ENCODE results near the gene ULK4. TPM values are rescaled to one million over a fixed set of nuclear protein-coding genes. Genes with fewer than 3 reads are reported as not detected.
"Not testable (repeated sequence)": the region's sequence is repeated elsewhere in the genome, so short reads cannot be mapped to it uniquely, and the experiment has no call there.

Gene ULK4
- total and polyA plus RNA-seq, 9 of the 15 experiments (the other 6 are each of a cell fraction or from before 2014, with no cell fraction given): 3.0 to 5.9 (median 3.5) TPM

- CTCF ChIA-PET (ENCODE audit: low intra/inter-chr PET ratio); in situ Hi-C loops (cut with MboI); ATAC-seq: not testable (repeated sequence)
Measured at GRCh38 chr3:41977401-41977800, 15.5 kb upstream of the ULK4 start.

GRCh38 chr3:41975416-41976103 lies 13.7 kb upstream of the ULK4 start:
- H2AFZ ChIP-seq (ENCODE audit: low read depth, low read length): no peak overlapping the region
- WGBS (ENCODE audit: insufficient coverage, low coverage, missing lambda C conversion rate): 0% methylated on average over 6 of the region's 6 CpGs
- no peak overlapping the region for H3K27ac ChIP-seq (ENCODE audit: extremely low read depth, low read depth, low read length)
- TF ChIP-seq ZNF121 (CRISPR knock-in tag; conservative IDR thresholded peaks at IDR 0.05): peak; percentile 66
- no peak for TF ChIP-seq SREBF1 (IDR thresholded peaks at IDR 0.05; ENCODE audit: borderline replicate concordance, low read depth, low read length)
- no peak overlapping the region for H3K9ac ChIP-seq (ENCODE audit: insufficient read depth in 1 of 2, low read depth in 2 of 2, low read length in 2 of 2)
- CTCF ChIA-PET (ENCODE audit: low intra/inter-chr PET ratio): no interaction called here
- no peaks in the 10 kb centered on the region for H4K20me1 ChIP-seq (replicated peaks; ENCODE audit: control insufficient read depth, insufficient read depth, low read length)
- FAIRE-seq (no peak), DNase-seq (ENCODE audit: extremely low read depth in 1 of 4, low spot score in 3 of 4) (no peak), ATAC-seq (no peak)
- H3K36me3 ChIP-seq (ENCODE audit: control insufficient read depth, insufficient read depth, low read length): no peaks in the 10 kb centered on the region
- POLR2A ChIA-PET: interaction anchor here (1.2 kb wide), 1 partner anchor 8 kb away, joined by 4 read pairs; no protein-coding TSS in a partner anchor
- H3K9me3 ChIP-seq (replicated peaks; ENCODE audit: control insufficient read depth, insufficient read depth, low read depth, low read length): no peaks in the 10 kb centered on the region
- H3K79me2 ChIP-seq (ENCODE audit: control insufficient read depth, insufficient read depth, low read length): no peaks in the 10 kb centered on the region
- no peak overlapping the region for H3K4me3 ChIP-seq
- H3K9me1 ChIP-seq (ENCODE audit: control insufficient read depth, insufficient read depth, low read length): no peaks in the 10 kb centered on the region
- in situ Hi-C loops (cut with MboI): no loop called here
- H3K4me1 ChIP-seq (replicated peaks in 1 of 2; ENCODE audit: control insufficient read depth in 2 of 2, insufficient read depth in 2 of 2, low read length in 2 of 2): no peaks in the 10 kb centered on the region
- intact Hi-C loops (cut with micrococcal nuclease): no loop called here
- H3K4me2 ChIP-seq (ENCODE audit: insufficient read depth, low read length): no peak overlapping the region
- BruUV-seq (replicated peaks): no TSS peak
- peaks cover 18 to 25% of the 10 kb centered on the region in 2 experiments for H3K27me3 ChIP-seq (ENCODE audit: control insufficient read depth in 2 of 2, insufficient read depth in 2 of 2, low read length in 2 of 2)

More at GRCh38 chr3:41977401-41977800, 15.5 kb upstream of the ULK4 start:
- H3K79me2 ChIP-seq (ENCODE audit: control insufficient read depth, insufficient read depth, low read length); H3K9me3 ChIP-seq (replicated peaks; ENCODE audit: control insufficient read depth, insufficient read depth, low read depth, low read length); H3K9me1 ChIP-seq (ENCODE audit: control insufficient read depth, insufficient read depth, low read length); FAIRE-seq; BruUV-seq (replicated peaks); H4K20me1 ChIP-seq (replicated peaks; ENCODE audit: control insufficient read depth, insufficient read depth, low read length); H3K27ac ChIP-seq (ENCODE audit: extremely low read depth, low read depth, low read length); H3K36me3 ChIP-seq (ENCODE audit: control insufficient read depth, insufficient read depth, low read length); H2AFZ ChIP-seq (ENCODE audit: low read depth, low read length); H3K4me2 ChIP-seq (ENCODE audit: insufficient read depth, low read length); H3K4me3 ChIP-seq; H3K4me1 ChIP-seq (replicated peaks in 1 of 2; ENCODE audit: control insufficient read depth in 2 of 2, insufficient read depth in 2 of 2, low read length in 2 of 2); intact Hi-C loops (cut with micrococcal nuclease); H3K9ac ChIP-seq (ENCODE audit: insufficient read depth in 1 of 2, low read depth in 2 of 2, low read length in 2 of 2); POLR2A ChIA-PET; DNase-seq (ENCODE audit: extremely low read depth in 1 of 4, low spot score in 3 of 4): not testable (repeated sequence)
- WGBS (ENCODE audit: insufficient coverage, low coverage, missing lambda C conversion rate): 0% methylated on average over 4 of the region's 5 CpGs
- H3K27me3 ChIP-seq (ENCODE audit: control insufficient read depth in 2 of 2, insufficient read depth in 2 of 2, low read length in 2 of 2): peaks cover 17 to 25% of the 10 kb centered on the region in 2 experiments

All from K562 (cell line).